KOPT-K1 (cell line): ENCODE measurements around the gene CXCR4.
"Not testable (repeated sequence)": the region's sequence is repeated elsewhere in the genome, so short reads cannot be mapped to it uniquely, and the experiment has no call there.

Experiments used
- H3K27ac ChIP-seq: fragments of 200-600 bp; sonication (generic); 2 replicates; pipeline ENCODE4 v1.5.1; 2016; ENCODE audit warnings: antibody characterized with exemption, mild to moderate bottlenecking, low read depth, low read length; ENCODE audit not compliant: poor library complexity, severe bottlenecking
- H3K36me3 ChIP-seq: fragments of 200-600 bp; sonication (generic); 2 replicates; pipeline ENCODE4 v1.5.1; 2017; ENCODE audit warnings: antibody characterized with exemption, mild to moderate bottlenecking, low read length, moderate library complexity; ENCODE audit not compliant: insufficient read depth
- H3K9me3 ChIP-seq: fragments of 200-600 bp; sonication (generic); 2 replicates; pipeline ENCODE4 v1.5.1; 2017; ENCODE audit warnings: antibody characterized with exemption, low read length, mild to moderate bottlenecking; ENCODE audit not compliant: insufficient read depth, poor library complexity, severe bottlenecking

CXCR4 gene

DNA sequence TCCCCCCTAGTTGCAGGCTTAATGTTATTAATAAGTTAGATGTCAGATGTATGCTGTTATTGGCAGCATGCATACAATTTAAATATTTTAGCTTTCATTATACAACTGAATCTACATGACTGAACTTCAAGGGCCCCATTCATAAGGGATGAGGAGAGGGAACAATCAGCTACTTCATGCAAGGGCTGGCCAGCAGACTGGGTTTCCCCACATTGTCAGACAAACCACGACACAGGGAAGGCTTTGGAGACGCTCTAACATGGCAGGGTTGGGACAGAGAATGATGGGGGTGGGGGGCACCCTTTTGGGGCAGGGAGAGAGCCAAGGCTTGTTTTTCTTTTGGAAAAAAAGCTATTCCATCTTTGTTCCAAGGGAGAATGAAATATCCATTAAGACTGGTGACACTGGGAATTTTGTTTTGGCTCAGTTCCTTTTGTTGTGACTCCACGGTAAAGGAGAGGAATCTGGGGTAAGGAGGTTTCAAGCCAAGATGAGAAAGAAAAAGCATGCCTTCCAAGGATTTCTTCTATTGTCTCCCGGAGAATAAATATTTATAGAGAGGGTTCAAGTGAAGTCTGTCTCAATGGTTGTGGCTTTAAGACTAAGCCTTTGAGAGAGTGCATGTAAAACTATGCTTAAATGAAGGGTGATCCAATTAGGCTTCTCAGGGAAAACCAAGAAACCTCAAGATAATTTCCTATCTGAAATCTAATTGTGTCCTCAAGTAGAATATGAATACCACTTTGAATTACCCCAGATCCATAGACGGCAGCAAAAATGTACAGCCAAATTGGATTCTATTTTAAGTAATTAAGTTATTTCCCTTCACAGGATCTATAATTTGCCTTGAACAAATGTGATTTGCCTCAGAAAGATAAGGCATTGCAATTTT is 5.4 kb downstream of the CXCR4 start:
- no peak overlapping the region for H3K27ac ChIP-seq
- H3K9me3 ChIP-seq, result no peaks in the 10 kb centered on the region
- H3K36me3 ChIP-seq, result peaks cover 45% of the 10 kb centered on the region

DNA sequence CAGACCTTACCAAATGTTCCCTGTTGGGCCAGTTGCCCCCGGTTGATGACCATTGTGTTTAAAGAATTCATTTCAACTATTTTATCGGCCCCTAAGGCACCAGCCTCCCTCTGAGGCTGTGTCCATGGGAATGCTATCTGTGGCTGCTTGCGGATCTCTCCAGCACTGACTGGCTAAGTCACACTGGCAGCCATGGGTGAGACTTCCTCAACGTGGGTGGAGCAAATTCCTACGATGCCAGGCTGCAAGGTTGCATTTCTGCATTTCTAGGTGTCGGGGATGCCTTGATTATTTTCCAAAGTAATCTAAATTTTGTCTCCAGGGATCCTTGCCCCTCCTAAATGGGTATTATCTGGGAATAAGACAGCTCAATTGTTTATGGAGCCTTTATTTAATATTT is 6.2 kb downstream of the CXCR4 start:
- H3K36me3 ChIP-seq, result peaks cover 44% of the 10 kb centered on the region

DNA sequence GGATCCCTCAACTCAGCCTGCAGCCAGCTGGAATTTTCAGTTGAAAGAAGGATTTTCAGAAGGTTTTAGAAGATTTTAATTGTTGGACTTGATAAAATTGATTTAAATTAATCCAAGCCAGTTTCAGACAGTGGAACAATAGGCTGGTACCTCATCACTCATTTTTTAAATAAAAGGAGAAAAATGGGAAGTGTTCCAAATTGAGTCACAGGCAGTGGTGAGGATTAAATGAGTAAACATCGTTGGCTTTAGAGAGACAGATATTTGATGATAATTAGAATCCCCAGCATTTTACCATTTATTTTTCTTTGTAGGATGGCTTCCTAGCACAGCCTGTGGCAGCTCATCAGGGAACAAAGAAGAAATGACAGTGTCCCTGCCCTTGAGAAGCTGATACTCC is 7.4 kb downstream of the CXCR4 start:
- Histone ChIP-seq H3K27ac (no peak overlapping the region), H3K9me3 (no peaks in the 10 kb centered on the region), H3K36me3 (peaks cover 34% of the 10 kb centered on the region)

More for the DNA sequence above, 6.2 kb downstream of the CXCR4 start:
- H3K27ac ChIP-seq, result no peak overlapping the region
- H3K9me3 ChIP-seq, result no peaks in the 10 kb centered on the region

DNA sequence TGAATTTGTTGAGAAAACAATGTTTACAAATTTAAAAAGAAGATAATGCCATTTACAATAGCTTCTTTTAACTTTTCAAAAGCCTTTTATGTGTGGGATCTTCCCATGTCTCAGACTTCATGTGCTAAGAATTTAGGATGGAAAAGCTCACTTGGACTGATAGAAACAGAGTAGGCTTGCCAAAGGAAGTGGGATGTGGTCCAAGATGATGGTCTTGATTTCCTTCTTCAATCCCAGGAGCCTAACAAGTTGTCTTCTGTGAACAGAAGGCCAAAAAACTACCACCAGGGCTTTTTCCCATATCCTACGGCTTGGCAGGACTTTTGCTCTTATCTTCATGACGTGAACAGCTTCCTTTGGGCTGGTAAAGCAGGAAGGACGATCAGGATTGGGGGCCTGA is 9.5 kb downstream of the CXCR4 start:
- Histone ChIP-seq H3K27ac (no peak overlapping the region), H3K9me3 (no peaks in the 10 kb centered on the region), H3K36me3 (peaks cover 13% of the 10 kb centered on the region)

DNA sequence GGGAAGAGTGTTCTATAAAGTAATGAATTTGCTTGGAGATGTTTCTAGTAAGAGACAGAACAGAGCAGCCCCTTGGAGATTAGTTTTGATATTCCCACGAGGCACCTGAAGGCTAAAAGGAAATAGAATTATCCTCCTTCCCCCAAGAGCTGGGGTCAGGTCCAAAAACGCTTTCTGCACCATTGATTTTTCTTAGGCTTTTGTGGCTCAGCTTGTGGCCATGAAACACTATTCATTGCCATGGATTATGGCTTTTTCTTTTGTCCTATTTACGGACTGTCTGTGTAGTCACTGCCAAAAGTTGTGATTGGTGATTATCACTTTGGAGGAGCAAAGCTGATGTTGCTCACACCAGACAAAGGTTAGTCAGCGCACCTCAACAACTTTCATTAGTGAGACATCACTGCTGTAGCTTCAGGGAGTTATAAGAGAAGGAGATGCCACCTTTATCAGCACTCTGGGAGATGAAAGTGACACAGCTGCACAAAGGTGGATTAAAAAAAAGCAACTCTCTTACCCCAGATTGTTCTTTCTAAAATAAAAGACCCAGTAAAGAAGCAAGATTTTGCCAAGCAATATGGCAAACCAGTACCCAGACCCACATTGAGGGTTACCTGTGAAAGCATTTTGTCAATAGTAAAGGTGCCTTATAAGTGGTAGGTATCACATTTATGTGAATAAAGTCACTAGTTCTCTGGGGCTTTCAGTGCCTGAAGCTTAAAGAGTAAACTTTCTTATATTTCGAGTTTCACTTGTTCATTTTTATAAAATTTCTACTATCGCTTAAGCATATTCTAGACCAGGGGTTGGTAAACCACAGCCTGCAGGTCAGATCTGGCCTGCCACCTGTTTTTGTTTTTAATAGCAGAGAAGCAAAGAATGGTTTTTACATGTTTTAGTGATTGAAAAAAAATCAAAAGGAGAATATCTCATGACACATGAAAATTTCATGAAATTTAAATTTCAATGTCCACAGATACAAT is 10.6 kb downstream of the CXCR4 start:
- H3K27ac ChIP-seq, result no peak overlapping the region
- peaks cover 2% of the 10 kb centered on the region for H3K36me3 ChIP-seq
- H3K9me3 ChIP-seq, result no peaks in the 10 kb centered on the region

DNA sequence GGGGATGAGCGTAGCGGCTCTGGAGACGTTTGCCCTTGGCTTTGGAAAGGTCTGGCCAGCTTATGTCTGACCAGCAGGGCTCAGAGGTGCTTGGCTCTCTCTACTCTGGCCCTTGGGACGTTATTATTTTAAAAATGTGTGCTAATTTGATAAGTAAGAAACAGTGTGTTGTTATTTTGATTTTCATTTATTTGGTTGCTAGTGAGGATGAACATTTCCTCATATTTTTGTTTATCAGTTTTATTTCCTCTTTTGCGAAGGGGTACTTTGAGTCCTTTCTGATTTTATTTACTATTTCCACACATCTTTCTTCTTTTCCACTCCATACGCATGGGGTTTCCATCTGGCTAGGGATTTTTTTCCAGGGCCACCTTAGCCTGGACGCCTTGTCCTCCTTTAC is 11.4 kb downstream of the CXCR4 start:
- H3K27ac ChIP-seq, result no peak overlapping the region
- H3K36me3 ChIP-seq, result no peaks in the 10 kb centered on the region
- no peaks in the 10 kb centered on the region for H3K9me3 ChIP-seq

DNA sequence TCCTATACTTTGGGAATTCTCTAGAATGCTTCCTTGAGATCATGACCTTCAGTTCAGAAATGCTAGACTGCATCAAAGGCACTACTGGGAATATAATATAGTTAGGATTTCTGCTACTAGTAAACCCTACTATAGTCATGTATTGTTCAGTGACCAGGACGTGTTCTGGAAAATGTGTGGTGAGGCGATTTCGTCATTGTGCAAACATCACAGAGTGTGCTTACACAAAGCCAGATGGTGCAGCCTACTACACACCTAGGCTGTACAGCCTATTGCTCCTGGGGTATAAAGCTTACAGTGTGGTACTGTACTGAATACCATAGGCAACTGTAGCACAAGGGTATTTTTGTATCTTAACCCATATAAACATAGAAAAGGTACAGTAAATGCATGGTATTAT is 13.0 kb downstream of the CXCR4 start:
- Histone ChIP-seq H3K27ac (no peak overlapping the region), H3K36me3 (no peaks in the 10 kb centered on the region), H3K9me3 (no peaks in the 10 kb centered on the region)

DNA sequence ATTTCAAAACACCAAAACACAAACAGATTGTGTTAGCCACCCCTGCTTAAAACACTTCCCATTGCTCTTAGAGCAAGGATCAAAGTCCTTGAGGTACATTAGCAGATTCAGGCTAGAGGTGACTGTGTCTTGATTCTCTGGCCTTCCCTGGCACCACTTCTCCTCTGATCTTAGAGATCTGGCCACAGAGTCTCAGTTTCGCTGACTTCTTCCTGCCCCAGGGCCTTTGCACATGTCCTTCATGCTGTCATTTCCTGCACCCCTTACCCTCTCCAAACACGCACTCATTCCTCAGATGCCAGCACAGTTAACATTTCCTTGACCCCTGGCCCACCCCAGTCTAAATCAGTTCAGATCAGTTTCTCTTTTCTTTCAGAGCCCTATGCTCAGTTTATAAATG is 16.9 kb downstream of the CXCR4 start:
- Histone ChIP-seq H3K9me3 (no peaks in the 10 kb centered on the region), H3K27ac (no peak overlapping the region), H3K36me3 (no peaks in the 10 kb centered on the region)

DNA sequence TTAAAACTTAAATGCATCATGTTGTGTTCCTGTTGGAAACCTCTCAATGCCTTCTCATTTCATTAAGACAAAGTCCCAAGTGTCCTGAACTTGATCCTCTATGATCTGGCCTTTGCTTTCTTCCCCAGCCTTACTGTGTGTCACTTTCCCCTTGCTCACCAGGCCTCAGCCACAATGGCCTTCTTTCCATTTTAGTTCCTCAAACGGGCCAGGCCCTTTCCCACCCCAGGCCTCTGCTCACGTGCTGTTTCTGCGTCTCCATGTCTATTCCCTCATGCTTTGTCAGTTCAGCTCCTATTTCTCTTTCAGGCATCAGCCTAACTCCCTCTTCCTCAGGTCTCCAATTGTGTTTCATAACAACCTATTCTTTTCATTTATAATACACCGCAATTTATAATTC is 19.5 kb downstream of the CXCR4 start:
- H3K9me3 ChIP-seq, result no peaks in the 10 kb centered on the region
- no peak overlapping the region for H3K27ac ChIP-seq

DNA sequence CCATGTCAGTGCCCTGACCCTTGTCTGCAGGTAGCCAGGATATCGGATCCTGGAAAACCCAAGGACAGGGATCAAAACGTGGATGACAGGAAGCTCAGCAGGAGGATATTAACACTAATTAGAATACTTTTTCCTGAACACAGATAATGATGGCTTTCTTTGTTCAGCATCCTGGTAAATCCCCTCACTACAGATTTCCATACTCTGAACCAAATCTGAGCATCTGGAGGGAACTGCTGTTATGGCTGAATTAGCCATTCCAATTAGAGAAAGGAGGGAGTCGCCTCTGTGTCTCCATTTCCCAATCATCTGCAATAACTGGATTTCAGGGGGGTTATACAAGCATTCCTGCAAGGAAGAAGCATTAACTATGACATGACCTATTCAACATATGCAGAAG is 24.4 kb downstream of the CXCR4 start:
- no peaks in the 10 kb centered on the region for H3K9me3 ChIP-seq
- no peak overlapping the region for H3K27ac ChIP-seq
- H3K36me3 ChIP-seq, result no peaks in the 10 kb centered on the region

More for the DNA sequence above, 19.5 kb downstream of the CXCR4 start:
- no peaks in the 10 kb centered on the region for H3K36me3 ChIP-seq

DNA sequence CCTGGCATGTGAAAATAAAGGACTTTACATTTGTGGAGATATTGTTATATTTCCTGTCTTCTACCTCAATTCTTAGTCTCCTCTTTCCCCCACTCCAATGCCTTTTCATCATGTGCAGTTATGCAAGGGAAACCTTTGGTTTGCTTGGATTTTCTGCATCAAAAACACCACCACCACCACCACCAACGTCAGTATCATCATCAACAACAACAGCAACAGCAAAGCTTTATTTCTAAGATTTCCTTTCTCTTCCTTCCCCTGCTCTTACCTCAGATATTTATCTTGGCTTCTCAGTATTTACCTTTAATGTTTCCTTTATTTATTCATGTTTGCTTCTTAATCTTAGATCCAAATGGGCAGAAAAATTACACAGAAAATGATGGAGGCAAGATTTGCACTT is 26.1 kb downstream of the CXCR4 start:
- no peak overlapping the region for H3K27ac ChIP-seq
- peaks cover 4% of the 10 kb centered on the region for H3K9me3 ChIP-seq
- H3K36me3 ChIP-seq, result no peaks in the 10 kb centered on the region

DNA sequence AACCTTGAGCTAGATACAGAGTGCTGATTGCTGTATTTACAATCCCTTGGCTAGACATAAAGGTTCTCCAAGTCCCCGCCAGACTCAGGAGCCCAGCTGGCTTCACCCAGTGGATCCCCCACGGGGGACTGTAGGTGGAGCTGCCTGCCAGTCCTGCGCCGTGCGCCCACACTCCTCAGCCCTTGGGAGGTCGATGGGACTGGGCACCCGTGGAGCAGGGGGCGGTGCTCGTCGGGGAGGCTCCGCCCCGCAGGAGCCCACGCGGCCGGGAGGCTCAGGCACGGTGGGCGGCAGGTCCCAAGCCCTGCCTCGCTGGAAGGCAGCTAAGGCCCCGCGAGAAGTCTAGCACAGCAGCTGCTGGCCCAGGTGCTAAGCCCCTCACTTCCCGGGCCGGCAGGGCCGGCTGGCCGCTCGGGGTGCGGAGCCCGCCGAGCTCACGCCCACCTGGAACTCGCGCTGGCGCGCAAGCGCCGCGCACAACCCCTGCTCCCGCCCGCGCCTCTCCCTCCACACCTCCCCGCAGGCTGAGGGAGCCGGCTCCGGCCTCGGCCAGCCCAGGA is 30.0 kb downstream of the CXCR4 start:
- not testable (repeated sequence) for H3K9me3 ChIP-seq, H3K36me3 ChIP-seq, H3K27ac ChIP-seq

DNA sequence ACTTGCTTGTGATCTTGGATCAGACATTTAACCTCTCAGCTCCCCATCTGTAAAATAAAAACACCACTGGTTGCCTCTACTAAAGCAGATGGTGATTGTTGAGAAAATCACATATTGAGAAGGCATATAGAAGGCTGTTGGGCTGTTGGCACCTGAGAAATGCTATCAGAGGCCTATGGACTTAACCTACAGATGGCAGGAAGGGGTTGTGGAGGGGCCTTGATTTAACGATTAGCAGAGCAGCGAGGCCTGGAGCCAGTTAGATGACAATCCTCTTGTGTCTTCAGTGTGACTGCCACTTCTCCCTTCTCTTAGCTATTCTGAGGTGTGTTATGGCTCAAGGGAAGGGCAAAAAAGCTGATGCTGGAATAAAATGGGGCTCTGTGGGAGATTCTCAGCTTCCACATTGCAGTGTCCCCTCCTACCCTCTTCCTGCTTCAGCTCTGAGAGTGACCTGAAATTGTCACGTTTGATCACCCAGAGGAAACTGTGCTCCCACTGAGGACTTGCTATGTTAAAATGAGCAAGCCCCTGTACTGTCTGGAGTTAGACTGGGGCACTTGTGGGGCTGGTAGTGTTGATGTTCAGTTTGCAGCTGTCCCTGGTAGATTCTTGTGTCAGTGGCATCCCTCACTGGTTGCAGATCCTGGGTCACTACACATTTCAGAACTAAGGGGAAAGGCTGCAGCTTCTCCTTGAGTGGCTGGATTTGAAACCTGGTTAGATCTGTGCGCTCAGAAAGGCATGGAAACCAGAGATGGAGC is 31.5 kb downstream of the CXCR4 start:
- H3K9me3 ChIP-seq, result peaks cover 4% of the 10 kb centered on the region
- no peaks in the 10 kb centered on the region for H3K36me3 ChIP-seq
- H3K27ac ChIP-seq, result peak overlapping the region; percentile 49

DNA sequence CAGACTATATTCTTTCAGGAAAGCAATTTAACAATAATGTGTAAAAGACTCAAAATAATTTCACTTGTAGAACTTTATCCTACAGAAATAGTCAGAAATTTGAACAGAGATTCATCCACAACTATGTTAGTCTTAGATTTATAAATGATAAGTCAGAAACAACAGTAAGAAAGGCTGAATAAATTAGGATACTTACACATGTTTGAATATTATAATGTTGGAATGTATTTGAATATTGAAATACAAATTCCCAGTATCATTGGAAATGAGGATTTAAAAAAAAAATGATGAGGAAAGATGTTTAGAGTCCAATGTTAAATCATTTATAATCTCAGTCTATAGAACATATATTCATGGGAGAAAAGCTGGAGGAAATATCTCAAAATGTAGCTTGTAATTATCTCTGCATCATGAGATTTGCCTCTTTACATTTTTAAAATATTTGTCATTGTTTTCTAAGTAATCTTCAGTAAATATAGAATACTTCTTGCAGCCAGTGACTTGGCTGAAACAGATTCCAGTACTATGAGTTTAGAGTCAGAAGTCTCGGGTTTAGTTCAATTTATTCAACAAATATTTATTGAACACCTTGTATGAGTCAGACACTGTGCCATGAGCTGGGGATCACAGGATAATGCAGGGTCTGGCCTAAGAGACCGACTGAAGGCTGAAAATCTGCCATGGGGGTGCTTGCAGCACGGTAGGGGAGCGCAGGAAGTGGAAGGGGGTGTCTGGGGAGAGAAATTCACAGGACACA is 32.3 kb downstream of the CXCR4 start:
- peak overlapping the region; percentile 49 for H3K27ac ChIP-seq
- H3K9me3 ChIP-seq, result peaks cover 4% of the 10 kb centered on the region
- H3K36me3 ChIP-seq, result no peaks in the 10 kb centered on the region
